Measurements from ENCODE around the gene MED28.

MED28 gene

GRCh38 chr4:17584521-17585213, 29.8 kb upstream of the MED28 start:
- no peak for FAIRE-seq
- DNase-seq (ENCODE audit: insufficient read length) = no peak
- no peak; the same call in 1 of the 2 replicates for TF ChIP-seq POLR2A (IDR thresholded peaks at IDR 0.05; ENCODE audit: low read depth, low read length)
- no peak for TF ChIP-seq POLR2AphosphoS5 (IDR thresholded peaks at IDR 0.05; ENCODE audit: low read depth, low read length)
- TF ChIP-seq TAF1 (IDR thresholded peaks at IDR 0.05; ENCODE audit: borderline replicate concordance, low read depth, low read length) = no peak

DNA sequence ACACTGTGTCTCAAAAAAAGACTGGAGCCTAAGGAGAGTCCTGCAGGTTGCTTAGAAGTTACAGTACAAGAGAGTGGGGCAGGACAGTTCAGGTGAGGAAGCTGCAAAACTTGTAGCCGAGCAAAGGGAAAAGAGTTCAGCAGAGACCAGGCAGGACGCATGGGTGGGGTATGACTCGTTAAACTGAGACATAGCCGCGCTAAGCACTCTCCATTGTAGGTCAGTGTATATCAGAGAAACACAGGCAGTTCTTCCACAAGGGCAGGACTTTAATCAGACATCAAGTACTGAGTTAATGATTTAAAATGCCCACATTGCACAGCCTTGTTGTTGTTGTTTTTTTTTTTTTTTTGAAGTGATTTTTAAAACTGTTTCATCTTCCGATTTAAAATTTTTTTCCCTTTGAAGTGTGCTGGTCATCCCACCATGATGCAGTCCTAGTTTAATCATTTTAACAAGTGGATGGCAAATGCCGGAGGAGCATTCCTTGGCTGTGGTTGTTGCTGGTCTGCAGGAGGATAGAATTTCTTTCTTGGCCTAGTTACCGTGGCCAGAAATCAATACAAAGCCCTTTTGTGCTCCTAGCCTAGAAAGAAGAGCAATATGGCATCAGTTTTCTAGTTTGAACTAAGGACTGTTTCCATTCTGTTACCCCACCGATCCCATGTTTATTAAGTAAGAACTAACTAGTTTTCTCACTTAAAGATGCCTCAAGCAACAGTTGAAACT, 27.2 kb upstream of the MED28 start:
- FAIRE-seq (no peak), DNase-seq (ENCODE audit: insufficient read length) (no peak)
- TF ChIP-seq POLR2A (IDR thresholded peaks at IDR 0.05; ENCODE audit: low read depth, low read length) (no peak), TAF1 (IDR thresholded peaks at IDR 0.05; ENCODE audit: borderline replicate concordance, low read depth, low read length) (no peak), POLR2AphosphoS5 (IDR thresholded peaks at IDR 0.05; ENCODE audit: low read depth, low read length) (no peak; the same call in 1 of the 2 replicates)

- no peak for FAIRE-seq
- DNase-seq (ENCODE audit: insufficient read length) = no peak
- TF ChIP-seq POLR2A (IDR thresholded peaks at IDR 0.05; ENCODE audit: low read depth, low read length) (no peak), TAF1 (IDR thresholded peaks at IDR 0.05; ENCODE audit: borderline replicate concordance, low read depth, low read length) (no peak), POLR2AphosphoS5 (IDR thresholded peaks at IDR 0.05; ENCODE audit: low read depth, low read length) (no peak)
These were observed 25.1 kb upstream of the MED28 start for GRCh38 chr4:17589355-17589754.

DNA sequence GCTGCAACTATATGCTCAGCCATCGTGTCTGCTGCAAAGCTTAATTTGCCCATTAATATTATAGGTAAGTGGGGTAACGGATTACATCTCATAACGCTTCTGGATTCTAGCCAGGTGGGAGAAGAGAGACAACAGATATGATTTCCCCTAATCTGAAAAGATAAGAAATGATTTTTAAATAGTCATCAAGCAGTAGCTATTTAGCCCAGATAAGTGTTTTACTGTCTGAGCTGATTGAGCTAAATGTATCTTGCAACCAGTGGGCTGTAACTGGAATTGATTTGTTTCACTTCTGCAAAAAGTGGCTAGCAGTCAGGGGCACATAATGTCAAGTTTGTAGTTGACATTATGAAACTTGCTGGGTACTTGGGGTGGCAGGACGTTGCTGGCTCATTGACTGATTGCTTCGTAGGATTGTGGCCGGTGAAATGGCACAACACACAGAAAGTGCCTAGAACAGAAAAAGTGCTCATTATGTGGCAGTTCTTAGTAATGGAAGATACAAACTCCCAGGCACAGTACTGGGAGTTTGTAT, 18.9 kb upstream of the MED28 start:
- FAIRE-seq (peak; percentile 90), DNase-seq (ENCODE audit: insufficient read length) (no peak)
- TF ChIP-seq TAF1 (IDR thresholded peaks at IDR 0.05; ENCODE audit: borderline replicate concordance, low read depth, low read length) (no peak), POLR2AphosphoS5 (IDR thresholded peaks at IDR 0.05; ENCODE audit: low read depth, low read length) (0 out of 2 replicates have a peak, but pooled peaks have one; percentile 28), POLR2A (IDR thresholded peaks at IDR 0.05; ENCODE audit: low read depth, low read length) (no peak)

GRCh38 chr4:17597517-17597916, 16.9 kb upstream of the MED28 start:
- TF ChIP-seq POLR2A (IDR thresholded peaks at IDR 0.05; ENCODE audit: low read depth, low read length) (no peak), TAF1 (IDR thresholded peaks at IDR 0.05; ENCODE audit: borderline replicate concordance, low read depth, low read length) (no peak), POLR2AphosphoS5 (IDR thresholded peaks at IDR 0.05; ENCODE audit: low read depth, low read length) (no peak)
- DNase-seq (ENCODE audit: insufficient read length) = no peak
- FAIRE-seq = no peak

DNA sequence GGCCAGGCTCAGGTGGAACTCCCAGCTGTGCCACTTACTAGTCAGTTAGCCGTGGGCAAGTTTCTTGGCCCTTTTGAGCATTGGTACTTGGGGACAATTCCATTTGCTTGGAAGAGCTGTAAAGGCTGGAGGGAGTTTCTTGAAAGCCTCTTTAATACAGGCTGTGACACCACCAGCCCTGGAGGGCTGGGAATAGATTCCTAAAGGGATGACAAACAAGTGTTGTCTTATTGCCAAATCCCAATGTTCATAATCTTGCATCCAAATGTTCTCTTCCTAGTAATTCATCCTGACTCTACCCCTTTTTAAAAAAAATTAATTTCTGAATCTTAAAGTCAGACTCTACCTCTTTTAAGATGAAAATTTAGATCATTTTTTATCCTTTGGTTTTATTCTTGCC, 14.6 kb upstream of the MED28 start:
- FAIRE-seq (no peak), DNase-seq (ENCODE audit: insufficient read length) (no peak)
- TF ChIP-seq TAF1 (IDR thresholded peaks at IDR 0.05; ENCODE audit: borderline replicate concordance, low read depth, low read length) = no peak
- TF ChIP-seq POLR2AphosphoS5 (IDR thresholded peaks at IDR 0.05; ENCODE audit: low read depth, low read length) = no peak
- TF ChIP-seq POLR2A (IDR thresholded peaks at IDR 0.05; ENCODE audit: low read depth, low read length) = no peak

DNA sequence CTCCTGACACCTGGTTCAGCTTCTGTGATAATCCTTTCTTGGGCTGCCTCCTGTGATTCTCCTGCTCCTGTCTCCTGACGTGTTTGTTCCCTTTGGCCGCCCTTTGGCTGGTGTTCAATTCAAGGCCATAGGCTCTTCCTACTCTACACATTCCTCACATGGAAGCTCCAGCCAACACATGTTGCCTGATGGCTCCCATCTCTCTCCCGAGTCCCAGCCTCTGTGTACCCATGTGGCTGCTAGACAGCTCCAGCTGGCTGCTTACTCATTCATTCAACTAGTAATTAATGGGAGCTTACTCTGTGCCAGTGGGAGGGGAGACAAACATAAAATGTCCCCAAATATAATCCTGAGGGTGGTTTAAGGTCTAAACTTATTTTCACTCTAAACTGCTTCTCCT, 9.2 kb upstream of the MED28 start:
- DNase-seq (ENCODE audit: insufficient read length) (no peak), FAIRE-seq (no peak)
- TF ChIP-seq TAF1 (IDR thresholded peaks at IDR 0.05; ENCODE audit: borderline replicate concordance, low read depth, low read length) (no peak), POLR2AphosphoS5 (IDR thresholded peaks at IDR 0.05; ENCODE audit: low read depth, low read length) (no peak), POLR2A (IDR thresholded peaks at IDR 0.05; ENCODE audit: low read depth, low read length) (no peak)

DNA sequence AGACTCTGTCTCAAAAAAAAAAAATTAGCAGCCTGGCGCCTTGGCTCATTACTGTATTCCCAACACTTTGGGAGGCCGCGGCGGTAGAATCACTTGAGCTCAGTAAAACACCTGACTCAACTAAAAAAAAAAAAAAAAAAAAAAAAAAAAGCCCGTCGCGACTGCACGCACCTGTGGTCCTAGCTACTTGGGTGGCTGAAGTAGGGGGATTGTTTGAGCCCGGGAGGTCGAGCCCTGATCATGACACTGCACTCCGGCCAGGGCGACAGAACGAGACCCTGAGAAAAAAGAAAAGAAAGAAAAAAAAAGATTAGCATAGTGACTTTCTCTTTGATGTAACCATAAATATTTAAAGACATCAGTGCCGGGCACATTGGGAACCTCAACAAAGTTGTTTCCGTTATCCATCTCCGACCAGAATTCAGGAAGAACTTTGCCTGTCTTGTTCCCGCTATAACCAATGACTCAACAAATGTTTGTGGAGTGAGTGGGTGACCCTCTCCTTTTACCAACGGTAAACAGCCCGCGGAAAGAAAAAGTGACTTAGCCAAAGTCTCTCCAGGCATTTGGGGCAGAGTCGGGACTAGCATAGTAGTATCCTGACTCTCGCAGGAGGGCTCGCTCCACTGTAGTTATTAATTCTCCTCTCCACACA, 553 bp upstream of the MED28 start:
- TF ChIP-seq POLR2A (IDR thresholded peaks at IDR 0.05; ENCODE audit: low read depth, low read length) (no peak), TAF1 (IDR thresholded peaks at IDR 0.05; ENCODE audit: borderline replicate concordance, low read depth, low read length) (no peak), POLR2AphosphoS5 (IDR thresholded peaks at IDR 0.05; ENCODE audit: low read depth, low read length) (no peak)
- FAIRE-seq = no peak
- no peak for DNase-seq (ENCODE audit: insufficient read length)

- TF ChIP-seq POLR2AphosphoS5 (IDR thresholded peaks at IDR 0.05; ENCODE audit: low read depth, low read length) (no peak), POLR2A (IDR thresholded peaks at IDR 0.05; ENCODE audit: low read depth, low read length) (no peak), TAF1 (IDR thresholded peaks at IDR 0.05; ENCODE audit: borderline replicate concordance, low read depth, low read length) (no peak)
- no peak for DNase-seq (ENCODE audit: insufficient read length)
- no peak for FAIRE-seq
These were observed 1.8 kb downstream of the MED28 start for GRCh38 chr4:17616283-17616682.

GRCh38 chr4:17618926-17619325, 4.5 kb downstream of the MED28 start:
- DNase-seq (ENCODE audit: insufficient read length) = no peak

GRCh38 chr4:17619416-17620105, 5.1 kb downstream of the MED28 start:
- TF ChIP-seq POLR2A (IDR thresholded peaks at IDR 0.05; ENCODE audit: low read depth, low read length) (no peak), POLR2AphosphoS5 (IDR thresholded peaks at IDR 0.05; ENCODE audit: low read depth, low read length) (no peak), TAF1 (IDR thresholded peaks at IDR 0.05; ENCODE audit: borderline replicate concordance, low read depth, low read length) (no peak)
- DNase-seq (ENCODE audit: insufficient read length) (no peak), FAIRE-seq (no peak)

More at GRCh38 chr4:17618926-17619325, 4.5 kb downstream of the MED28 start:
- FAIRE-seq = no peak
- TF ChIP-seq TAF1 (IDR thresholded peaks at IDR 0.05; ENCODE audit: borderline replicate concordance, low read depth, low read length) = no peak
- no peak for TF ChIP-seq POLR2AphosphoS5 (IDR thresholded peaks at IDR 0.05; ENCODE audit: low read depth, low read length)
- no peak for TF ChIP-seq POLR2A (IDR thresholded peaks at IDR 0.05; ENCODE audit: low read depth, low read length)
